HG02885 (cell line): ENCODE results near the gene TMCO4.

Experiments
- ATAC-seq: cut with Tn5 transposase; IDR thresholded peaks from one replicate; pipeline ENCODE4 v1.9.1; 2021; ENCODE audit warnings: mild to moderate bottlenecking; ENCODE audit not compliant: unreplicated experiment, poor library complexity

TMCO4 gene

DNA sequence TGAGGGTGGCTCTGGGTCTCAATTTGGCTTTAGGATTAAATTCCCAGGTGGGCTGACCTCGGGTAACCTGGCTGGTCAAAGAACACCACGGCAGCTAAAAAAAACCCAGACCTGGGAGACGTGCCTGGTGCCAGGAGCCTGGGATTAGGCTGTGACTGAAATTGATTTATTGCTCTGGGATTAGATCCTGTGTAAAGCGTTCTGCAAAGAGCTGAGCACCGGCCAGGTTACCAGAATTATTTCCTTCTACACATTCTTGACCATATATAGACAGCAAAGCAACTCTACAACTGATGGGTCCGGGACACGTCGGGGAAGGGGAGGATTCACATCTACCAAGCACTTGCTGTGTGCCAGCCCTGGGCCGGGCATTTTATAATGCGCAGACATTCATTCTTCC lies 45.2 kb downstream of the TMCO4 start:
- ATAC-seq = no peak

GRCh38 chr1:19752083-19752696 lies 47.5 kb downstream of the TMCO4 start:
- no peak for ATAC-seq

DNA sequence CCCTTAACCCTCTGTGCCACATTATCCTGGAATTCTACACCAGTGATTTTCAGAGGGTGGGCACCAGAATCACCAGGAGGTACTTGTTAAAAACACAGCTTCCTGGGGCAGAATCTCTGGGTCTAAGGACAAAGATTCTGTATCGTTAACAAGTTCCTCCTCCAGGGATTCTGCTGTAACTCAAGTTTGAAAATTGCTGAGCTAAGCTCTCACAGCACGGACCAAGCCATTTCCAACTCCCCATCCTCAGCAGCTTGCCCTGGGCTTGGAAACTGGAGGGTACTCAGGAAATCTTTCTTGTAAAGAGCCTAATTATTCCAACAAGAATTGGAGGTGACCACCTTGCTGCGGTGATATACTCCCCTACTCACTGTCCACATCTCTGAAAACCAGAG lies 48.8 kb downstream of the TMCO4 start:
- ATAC-seq = no peak

DNA sequence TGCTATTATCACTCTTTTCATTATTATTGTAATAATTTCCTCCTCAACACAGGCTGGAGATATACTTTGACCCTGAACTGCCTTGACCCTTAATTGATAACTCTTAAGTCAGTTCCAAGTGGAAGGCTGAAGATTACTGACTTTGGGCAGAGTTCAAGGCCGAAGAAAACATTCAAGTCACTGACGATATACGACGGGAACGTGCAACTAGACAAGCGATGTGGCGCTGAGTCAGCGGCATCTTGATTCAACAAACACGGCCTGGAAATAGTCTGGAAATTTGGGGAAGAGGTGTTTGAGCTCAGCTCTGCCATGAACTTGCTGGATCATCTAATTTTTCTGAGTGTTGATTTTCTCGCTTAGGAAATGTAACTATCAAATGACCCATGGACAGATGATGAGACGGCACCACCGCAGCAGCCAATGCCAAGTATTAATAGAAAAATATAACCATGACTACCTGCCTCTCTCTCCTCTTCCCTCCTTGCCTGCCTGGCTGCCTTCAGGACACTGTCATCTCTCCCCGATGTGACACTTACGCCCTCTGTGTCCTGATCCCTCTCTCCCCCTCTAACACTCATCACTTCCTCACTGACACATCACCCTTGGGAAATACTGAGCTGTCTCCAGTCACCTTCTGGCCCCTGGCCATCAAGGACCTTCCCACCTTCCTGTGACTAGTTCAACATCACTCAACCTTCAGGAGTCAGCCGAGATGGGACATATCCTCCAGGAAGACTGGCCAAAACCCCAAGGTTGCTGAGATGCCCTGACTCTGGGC lies 49.4 kb downstream of the TMCO4 start:
- no peak for ATAC-seq

DNA sequence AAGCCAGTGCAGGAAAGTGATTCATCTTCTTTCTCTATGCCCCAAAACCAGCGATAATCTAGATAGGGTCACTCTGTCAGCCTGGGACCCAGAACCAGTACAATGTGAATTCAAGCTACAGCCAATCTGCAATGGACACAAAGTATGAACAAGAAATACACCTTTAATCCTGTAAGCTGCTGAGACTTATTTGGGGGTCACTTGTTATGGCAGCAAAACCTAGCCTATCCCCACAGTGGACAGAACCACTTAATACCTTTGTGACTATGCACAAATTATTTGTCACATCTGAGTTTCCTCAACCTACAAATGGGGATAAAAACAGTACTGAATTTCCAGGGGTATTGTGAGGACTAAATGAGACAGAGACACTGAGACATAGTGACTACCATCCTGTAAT lies 50.0 kb downstream of the TMCO4 start:
- no peak for ATAC-seq

- no peak for ATAC-seq
Observed at GRCh38 chr1:19747761-19748160, 52.0 kb downstream of the TMCO4 start.

- no peak for ATAC-seq
Observed at GRCh38 chr1:19744886-19745285, 54.8 kb downstream of the TMCO4 start.

- no peak for ATAC-seq
Observed at GRCh38 chr1:19744335-19744743, 55.4 kb downstream of the TMCO4 start.

DNA sequence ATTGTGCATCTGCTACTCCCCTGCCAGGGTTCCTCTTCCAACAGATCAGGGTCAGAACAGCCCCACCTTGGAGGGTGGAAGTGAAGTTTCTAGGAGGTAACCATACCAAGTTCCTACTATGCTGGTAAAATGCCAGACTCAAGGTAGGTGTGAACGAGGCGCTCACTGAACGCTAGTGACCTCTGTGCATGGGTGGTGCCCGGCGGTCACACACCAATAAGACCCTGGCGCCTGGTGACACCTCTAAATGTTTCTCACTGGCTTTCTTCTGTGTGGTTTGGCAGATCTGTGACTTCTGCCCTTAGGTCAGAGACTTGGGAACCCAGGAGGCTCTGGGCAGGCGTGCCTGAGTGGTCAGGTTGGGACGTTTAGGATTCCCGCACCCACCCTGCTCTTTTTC lies 55.9 kb downstream of the TMCO4 start:
- no peak for ATAC-seq

GRCh38 chr1:19743180-19743579 lies 56.5 kb downstream of the TMCO4 start:
- no peak for ATAC-seq

- ATAC-seq = no peak
Observed at GRCh38 chr1:19739628-19740027, 60.1 kb downstream of the TMCO4 start.

GRCh38 chr1:19738669-19739068 lies 61.0 kb downstream of the TMCO4 start:
- no peak for ATAC-seq

- ATAC-seq = no peak
Observed at GRCh38 chr1:19738076-19738475, 61.6 kb downstream of the TMCO4 start.

GRCh38 chr1:19737104-19737825 lies 62.5 kb downstream of the TMCO4 start:
- ATAC-seq = no peak

GRCh38 chr1:19735440-19736127 lies 64.1 kb downstream of the TMCO4 start:
- no peak for ATAC-seq

GRCh38 chr1:19734472-19734999 lies 65.2 kb downstream of the TMCO4 start:
- ATAC-seq = no peak

GRCh38 chr1:19734056-19734455 lies 65.7 kb downstream of the TMCO4 start:
- ATAC-seq = no peak

DNA sequence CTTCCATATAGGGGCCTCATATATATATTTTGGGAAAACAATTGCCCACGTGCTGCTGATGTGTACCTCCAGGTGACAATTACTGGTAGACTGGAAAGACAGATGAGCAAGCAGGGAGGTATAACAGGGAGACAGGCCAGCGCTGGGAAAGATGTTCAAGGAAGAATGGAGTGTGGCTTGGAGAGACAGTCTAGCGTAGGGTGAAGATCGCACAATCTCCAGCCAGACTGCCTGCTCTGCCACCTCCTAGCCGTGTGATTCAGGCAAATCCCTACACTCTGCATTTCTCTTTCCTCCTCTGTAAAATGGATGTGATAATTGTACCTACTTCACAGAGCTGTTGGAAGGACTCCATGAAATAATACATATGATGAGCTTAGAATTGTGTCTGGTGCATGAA lies 66.1 kb downstream of the TMCO4 start:
- ATAC-seq = no peak

GRCh38 chr1:19731311-19731821 lies 68.3 kb downstream of the TMCO4 start:
- no peak for ATAC-seq

- ATAC-seq = no peak
Observed at GRCh38 chr1:19730793-19731192, 68.9 kb downstream of the TMCO4 start.
